HG02840 (cell line): ENCODE results near the gene MYZAP.

Experiments used
- ATAC-seq: cut with Tn5 transposase; IDR thresholded peaks from one replicate; pipeline ENCODE4 v1.9.1; 2021; ENCODE audit warnings: mild to moderate bottlenecking, moderate library complexity, moderate number of reproducible peaks; ENCODE audit not compliant: unreplicated experiment, low FRiP score

The MYZAP gene

GRCh38 chr15:57561041-57561711 is 30.5 kb upstream of the MYZAP start:
- peak; percentile 77 for ATAC-seq

- ATAC-seq, result no peak
Observed at GRCh38 chr15:57562196-57562769, 29.4 kb upstream of the MYZAP start.

GRCh38 chr15:57563416-57563815 is 28.3 kb upstream of the MYZAP start:
- no peak for ATAC-seq

- no peak for ATAC-seq
Observed at GRCh38 chr15:57565311-57565710, 26.4 kb upstream of the MYZAP start.

- no peak for ATAC-seq
Observed at GRCh38 chr15:57566834-57567233, 24.9 kb upstream of the MYZAP start.

GRCh38 chr15:57567891-57568290 is 23.8 kb upstream of the MYZAP start:
- ATAC-seq, result no peak

GRCh38 chr15:57568299-57568698 is 23.4 kb upstream of the MYZAP start:
- ATAC-seq, result no peak

GRCh38 chr15:57570340-57570739 is 21.4 kb upstream of the MYZAP start:
- ATAC-seq, result no peak

- no peak for ATAC-seq
Observed at GRCh38 chr15:57570994-57571393, 20.7 kb upstream of the MYZAP start.

- no peak for ATAC-seq
Observed at GRCh38 chr15:57571725-57572124, 20.0 kb upstream of the MYZAP start.

GRCh38 chr15:57572468-57572867 is 19.2 kb upstream of the MYZAP start:
- ATAC-seq, result no peak

GRCh38 chr15:57573151-57573550 is 18.6 kb upstream of the MYZAP start:
- no peak for ATAC-seq

- ATAC-seq, result no peak
Observed at GRCh38 chr15:57575363-57575762, 16.3 kb upstream of the MYZAP start.

GRCh38 chr15:57578288-57578900 is 13.3 kb upstream of the MYZAP start:
- no peak for ATAC-seq

- ATAC-seq, result no peak
Observed at GRCh38 chr15:57580428-57580827, 11.3 kb upstream of the MYZAP start.

- ATAC-seq, result no peak
Observed at GRCh38 chr15:57580866-57581265, 10.8 kb upstream of the MYZAP start.

GRCh38 chr15:57582090-57582489 is 9.6 kb upstream of the MYZAP start:
- ATAC-seq, result no peak

GRCh38 chr15:57583282-57583681 is 8.4 kb upstream of the MYZAP start:
- ATAC-seq, result no peak

- no peak for ATAC-seq
Observed at GRCh38 chr15:57583720-57584119, 8.0 kb upstream of the MYZAP start.

- ATAC-seq, result no peak
Observed at GRCh38 chr15:57586661-57587424, 4.9 kb upstream of the MYZAP start.

GRCh38 chr15:57589281-57589680 is 2.4 kb upstream of the MYZAP start:
- no peak for ATAC-seq
